SK-N-SH treated with all-trans-retinoic acid at 6 μM for 48 hours (cell line): ENCODE data around the gene MSS51.

Source experiments
- ATAC-seq: fragments of 200-7000 bp; cut with Tn5 transposase; 3 replicates; pipeline ENCODE4 v1.9.1; 2020; ENCODE audit warnings: mild to moderate bottlenecking, moderate library complexity
- ARNTL ChIP-seq: fragments of 450-650 bp; formaldehyde crosslinking; IDR thresholded peaks from 2 replicates; pipeline ENCODE4 v1.5.0; 2020; ENCODE audit warnings: low read depth, mild to moderate bottlenecking, moderate library complexity, borderline replicate concordance
- BACH2 ChIP-seq: fragments of 250-450 bp; sonication (Bioruptor Pico); IDR thresholded peaks from 2 replicates; pipeline ENCODE4 v1.9.0; 2021; ENCODE audit warnings: mild to moderate bottlenecking, borderline replicate concordance
- ESRRG ChIP-seq: fragments of 250-450 bp; sonication (Bioruptor Pico); IDR thresholded peaks from 2 replicates; pipeline ENCODE4 v1.6.1; 2021; ENCODE audit warnings: mild to moderate bottlenecking
- ISL1 ChIP-seq: fragments of 250-450 bp; sonication (Bioruptor Pico); IDR thresholded peaks from 2 replicates; pipeline ENCODE4 v2.1.2; 2022; ENCODE audit warnings: mild to moderate bottlenecking, moderate library complexity
- OSR1 ChIP-seq: fragments of 250-450 bp; sonication (Bioruptor Pico); IDR thresholded peaks from 2 replicates; pipeline ENCODE4 v1.8.0; 2022; ENCODE audit warnings: moderate library complexity, mild to moderate bottlenecking, inconsistent platforms
- PATZ1 ChIP-seq: fragments of 250-450 bp; sonication (Bioruptor Pico); IDR thresholded peaks from 2 replicates; pipeline ENCODE4 v1.8.0; 2020; ENCODE audit warnings: mild to moderate bottlenecking, moderate library complexity, borderline replicate concordance
- SNAI2 ChIP-seq: fragments of 250-450 bp; sonication (Bioruptor Pico); IDR thresholded peaks from 2 replicates; pipeline ENCODE4 v1.5.0; 2020; ENCODE audit warnings: mild to moderate bottlenecking, moderate library complexity
- TCF4 ChIP-seq: fragments of 250-450 bp; sonication (Bioruptor Pico); IDR thresholded peaks from 2 replicates; pipeline ENCODE4 v1.8.0; 2021; ENCODE audit warnings: mild to moderate bottlenecking, moderate library complexity, borderline replicate concordance
- TSHZ2 ChIP-seq: fragments of 250-450 bp; sonication (Bioruptor Pico); IDR thresholded peaks from 2 replicates; pipeline ENCODE4 v1.5.0; 2020; ENCODE audit warnings: mild to moderate bottlenecking, moderate library complexity
- ZC3H10 ChIP-seq: fragments of 250-450 bp; sonication (Bioruptor Pico); IDR thresholded peaks from 2 replicates; pipeline ENCODE4 v1.5.1; 2021; ENCODE audit warnings: mild to moderate bottlenecking, moderate library complexity
- ZFP30 ChIP-seq: fragments of 450-650 bp; formaldehyde crosslinking; IDR thresholded peaks from 2 replicates; pipeline ENCODE4 v1.5.0; 2022; ENCODE audit warnings: mild to moderate bottlenecking, moderate library complexity
- ZNF565 ChIP-seq: fragments of 450-650 bp; formaldehyde crosslinking; conservative IDR thresholded peaks from 2 replicates; pipeline ENCODE4 v1.5.0; 2020; ENCODE audit warnings: low read depth, mild to moderate bottlenecking, moderate library complexity
- ZNF8 ChIP-seq: fragments of 450-650 bp; formaldehyde crosslinking; IDR thresholded peaks from 2 replicates; pipeline ENCODE4 v1.5.0; 2020; ENCODE audit warnings: mild to moderate bottlenecking, moderate library complexity
- TF ChIP-seq, protein P1 (sequence below): fragments of 250-450 bp; sonication (Bioruptor Pico); IDR thresholded peaks from 2 replicates; pipeline ENCODE4 v1.5.1; 2021; ENCODE audit warnings: mild to moderate bottlenecking, moderate library complexity
- TF ChIP-seq, protein P2 (sequence below): fragments of 250-450 bp; sonication (Bioruptor Pico); IDR thresholded peaks from 2 replicates; pipeline ENCODE4 v1.5.1; 2020; ENCODE audit warnings: low read depth, mild to moderate bottlenecking, moderate library complexity

MSS51 gene

DNA sequence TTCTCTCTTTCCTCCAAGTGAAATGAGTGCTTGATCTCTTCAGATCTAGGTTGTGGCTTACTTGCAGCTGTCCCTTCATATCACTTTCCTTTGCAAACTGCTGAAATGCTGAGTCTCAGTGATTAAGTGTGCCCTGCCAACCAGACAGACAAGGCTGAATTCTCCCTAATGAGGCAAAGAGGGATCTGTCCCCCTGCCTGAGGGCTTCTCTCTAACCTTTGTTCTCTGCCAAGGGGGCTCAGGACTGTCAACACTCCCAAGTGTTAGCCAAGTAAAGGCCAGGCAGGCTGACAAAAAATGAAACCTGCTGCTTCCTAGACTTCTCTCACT, at the start of gene MSS51:
MSS51 (minus strand) TSS at position 24 of the 330 bp plus-strand sequence. CDS start 5,277 bp downstream, outside the sequence.
- no peak for TF ChIP-seq PATZ1 (CRISPR knock-in tag)
- no peak for TF ChIP-seq ISL1 (CRISPR knock-in tag)
- TF ChIP-seq ZFP30 (CRISPR knock-in tag), result no peak
- TF ChIP-seq OSR1, result no peak
- no peak for TF ChIP-seq ARNTL (CRISPR knock-in tag)
- TF ChIP-seq TSHZ2 (CRISPR knock-in tag), result no peak
- no peak for TF ChIP-seq BACH2 (CRISPR knock-in tag)
- TF ChIP-seq ZNF8 (CRISPR knock-in tag), result no peak
- TF ChIP-seq, protein P1, sequence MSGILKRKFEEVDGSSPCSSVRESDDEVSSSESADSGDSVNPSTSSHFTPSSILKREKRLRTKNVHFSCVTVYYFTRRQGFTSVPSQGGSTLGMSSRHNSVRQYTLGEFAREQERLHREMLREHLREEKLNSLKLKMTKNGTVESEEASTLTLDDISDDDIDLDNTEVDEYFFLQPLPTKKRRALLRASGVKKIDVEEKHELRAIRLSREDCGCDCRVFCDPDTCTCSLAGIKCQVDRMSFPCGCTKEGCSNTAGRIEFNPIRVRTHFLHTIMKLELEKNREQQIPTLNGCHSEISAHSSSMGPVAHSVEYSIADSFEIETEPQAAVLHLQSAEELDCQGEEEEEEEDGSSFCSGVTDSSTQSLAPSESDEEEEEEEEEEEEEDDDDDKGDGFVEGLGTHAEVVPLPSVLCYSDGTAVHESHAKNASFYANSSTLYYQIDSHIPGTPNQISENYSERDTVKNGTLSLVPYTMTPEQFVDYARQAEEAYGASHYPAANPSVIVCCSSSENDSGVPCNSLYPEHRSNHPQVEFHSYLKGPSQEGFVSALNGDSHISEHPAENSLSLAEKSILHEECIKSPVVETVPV (CRISPR knock-in tag), result no peak
- TF ChIP-seq, protein P2, sequence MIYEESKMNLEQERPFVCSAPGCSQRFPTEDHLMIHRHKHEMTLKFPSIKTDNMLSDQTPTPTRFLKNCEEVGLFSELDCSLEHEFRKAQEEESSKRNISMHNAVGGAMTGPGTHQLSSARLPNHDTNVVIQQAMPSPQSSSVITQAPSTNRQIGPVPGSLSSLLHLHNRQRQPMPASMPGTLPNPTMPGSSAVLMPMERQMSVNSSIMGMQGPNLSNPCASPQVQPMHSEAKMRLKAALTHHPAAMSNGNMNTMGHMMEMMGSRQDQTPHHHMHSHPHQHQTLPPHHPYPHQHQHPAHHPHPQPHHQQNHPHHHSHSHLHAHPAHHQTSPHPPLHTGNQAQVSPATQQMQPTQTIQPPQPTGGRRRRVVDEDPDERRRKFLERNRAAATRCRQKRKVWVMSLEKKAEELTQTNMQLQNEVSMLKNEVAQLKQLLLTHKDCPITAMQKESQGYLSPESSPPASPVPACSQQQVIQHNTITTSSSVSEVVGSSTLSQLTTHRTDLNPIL (CRISPR knock-in tag), result no peak
- ATAC-seq, result no peak

- ATAC-seq, result peak; percentile 65
Observed at GRCh38 chr10:73480158-73480557, 46.8 kb upstream of the MSS51 start.

DNA sequence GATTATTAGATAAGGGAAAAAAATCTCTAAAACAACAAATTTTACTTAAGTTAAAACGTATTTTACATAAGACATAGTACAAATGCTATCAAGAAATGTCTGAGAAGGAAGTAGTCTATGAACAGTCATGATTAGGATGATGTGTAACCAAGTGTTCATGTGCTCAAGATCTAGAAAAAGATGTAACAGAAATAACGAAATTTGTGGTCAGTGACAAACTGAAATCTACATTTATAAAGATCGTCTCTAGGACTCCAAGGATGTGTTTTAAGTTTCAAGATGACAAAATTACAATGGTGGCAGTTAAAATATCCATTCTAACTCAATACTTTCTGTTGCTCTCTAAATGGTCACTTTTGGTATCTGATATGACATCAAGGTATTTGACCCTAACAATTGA, 45.3 kb upstream of the MSS51 start:
- TF ChIP-seq PATZ1 (CRISPR knock-in tag) (no peak), TCF4 (CRISPR knock-in tag) (no peak), ESRRG (CRISPR knock-in tag) (no peak), BACH2 (CRISPR knock-in tag) (no peak), TSHZ2 (CRISPR knock-in tag) (no peak), ZNF565 (CRISPR knock-in tag) (no peak), ZC3H10 (CRISPR knock-in tag) (no peak), SNAI2 (CRISPR knock-in tag) (no peak), ZFP30 (CRISPR knock-in tag) (no peak)
- ATAC-seq, result no peak

More at GRCh38 chr10:73480158-73480557, 46.8 kb upstream of the MSS51 start:
- TF ChIP-seq ZC3H10 (CRISPR knock-in tag) (no peak), TSHZ2 (CRISPR knock-in tag) (no peak), ISL1 (CRISPR knock-in tag) (no peak)
